ENCODE measurements around the gene CNTN4. TPM values are rescaled to one million over a fixed set of nuclear protein-coding genes. Genes with fewer than 3 reads are reported as not detected.

The CNTN4 gene
- total RNA-seq, 6 donors from 2014 or later = 1.0 to 13.5 (median 6.3) TPM

DNA sequence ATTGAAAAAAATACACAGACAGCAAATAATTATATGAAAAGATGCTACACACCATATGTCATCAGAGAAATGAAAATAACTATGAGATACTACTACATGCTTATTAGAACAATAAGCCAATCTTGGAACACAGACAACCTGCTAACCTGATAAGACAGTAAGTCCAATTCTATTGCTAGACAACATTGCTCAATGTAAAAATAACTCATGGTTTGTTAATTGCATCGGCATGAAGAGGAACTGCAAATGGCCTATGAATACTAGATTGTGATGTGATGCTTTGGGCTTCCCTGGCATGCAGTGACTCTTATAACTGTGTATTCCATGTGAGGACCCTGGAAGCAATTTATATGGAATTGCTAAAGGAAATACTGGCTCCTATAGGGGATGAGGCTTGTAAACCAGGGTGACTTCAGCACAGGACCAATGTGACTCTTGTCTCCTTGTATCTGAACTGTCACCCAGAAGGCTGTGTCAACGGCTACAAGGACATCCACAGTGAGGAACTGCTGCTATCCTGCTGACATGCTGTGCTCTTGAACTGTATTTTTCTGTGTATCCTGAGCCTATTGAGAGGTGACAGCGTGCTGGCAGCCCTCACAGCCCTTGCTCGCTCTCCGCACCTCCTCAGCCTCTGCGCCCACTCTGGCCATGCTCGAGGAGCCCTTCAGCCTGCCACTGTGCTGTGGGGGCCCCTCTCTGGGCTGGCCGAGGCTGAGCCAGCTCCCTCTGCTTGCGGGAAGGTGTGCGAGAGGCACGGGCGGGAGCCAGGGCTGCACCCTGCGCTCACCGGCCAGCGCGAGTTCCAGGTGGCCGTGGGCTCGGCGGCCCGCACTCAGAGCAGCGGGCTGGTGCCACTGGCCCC, 385.7 kb downstream of the CNTN4 start:
- Histone ChIP-seq H3K4me1 (no peaks in the 10 kb centered on the region), H3K27me3 (no peaks in the 10 kb centered on the region), H3K36me3 (no peaks in the 10 kb centered on the region), H3K4me3 (no peak overlapping the region), H3K9me3 (peaks cover 0 to 12% (median 0%) of the 10 kb centered on the region in 4 donors), H3K27ac (no peak overlapping the region)
- ATAC-seq (ENCODE audit: low FRiP score in 2 of 2) (no peak), DNase-seq (no peak)
- 83 to 93% methylated on average over 5 to 16 of the region's 21 CpGs for WGBS, 2 donors
- TF ChIP-seq POLR2AphosphoS5 (IDR thresholded peaks at IDR 0.05) (no peak), EP300 (IDR thresholded peaks at IDR 0.05) (no peak), POLR2A (IDR thresholded peaks at IDR 0.05) (no peak)
- TF ChIP-seq, protein P1, sequence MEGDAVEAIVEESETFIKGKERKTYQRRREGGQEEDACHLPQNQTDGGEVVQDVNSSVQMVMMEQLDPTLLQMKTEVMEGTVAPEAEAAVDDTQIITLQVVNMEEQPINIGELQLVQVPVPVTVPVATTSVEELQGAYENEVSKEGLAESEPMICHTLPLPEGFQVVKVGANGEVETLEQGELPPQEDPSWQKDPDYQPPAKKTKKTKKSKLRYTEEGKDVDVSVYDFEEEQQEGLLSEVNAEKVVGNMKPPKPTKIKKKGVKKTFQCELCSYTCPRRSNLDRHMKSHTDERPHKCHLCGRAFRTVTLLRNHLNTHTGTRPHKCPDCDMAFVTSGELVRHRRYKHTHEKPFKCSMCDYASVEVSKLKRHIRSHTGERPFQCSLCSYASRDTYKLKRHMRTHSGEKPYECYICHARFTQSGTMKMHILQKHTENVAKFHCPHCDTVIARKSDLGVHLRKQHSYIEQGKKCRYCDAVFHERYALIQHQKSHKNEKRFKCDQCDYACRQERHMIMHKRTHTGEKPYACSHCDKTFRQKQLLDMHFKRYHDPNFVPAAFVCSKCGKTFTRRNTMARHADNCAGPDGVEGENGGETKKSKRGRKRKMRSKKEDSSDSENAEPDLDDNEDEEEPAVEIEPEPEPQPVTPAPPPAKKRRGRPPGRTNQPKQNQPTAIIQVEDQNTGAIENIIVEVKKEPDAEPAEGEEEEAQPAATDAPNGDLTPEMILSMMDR (IDR thresholded peaks at IDR 0.05) = no peak

- WGBS, 2 donors = 100% methylated on average over 7 of the region's 21 CpGs; no CpG with 5 or more reads in 1 of the 2 donors
- H3K27me3 ChIP-seq = no peaks in the 10 kb centered on the region
- H3K27ac ChIP-seq = no peak overlapping the region
- no peaks in the 10 kb centered on the region for H3K4me1 ChIP-seq
- peaks cover 0 to 12% (median 0%) of the 10 kb centered on the region in 4 donors for H3K9me3 ChIP-seq
- H3K36me3 ChIP-seq = no peaks in the 10 kb centered on the region
- DNase-seq (peak in 1 of 2 donors; percentile 79), ATAC-seq (ENCODE audit: low FRiP score in 2 of 2) (peak in 1 of 2 donors; percentile 32)
- TF ChIP-seq EP300 (IDR thresholded peaks at IDR 0.05) = no peak
- TF ChIP-seq, protein P1 (IDR thresholded peaks at IDR 0.05) = no peak
- no peak for TF ChIP-seq POLR2A (IDR thresholded peaks at IDR 0.05)
- no peak for TF ChIP-seq POLR2AphosphoS5 (IDR thresholded peaks at IDR 0.05)
- H3K4me3 ChIP-seq = no peak overlapping the region
These were observed 386.3 kb downstream of the CNTN4 start for GRCh38 chr3:2485027-2485375.

DNA sequence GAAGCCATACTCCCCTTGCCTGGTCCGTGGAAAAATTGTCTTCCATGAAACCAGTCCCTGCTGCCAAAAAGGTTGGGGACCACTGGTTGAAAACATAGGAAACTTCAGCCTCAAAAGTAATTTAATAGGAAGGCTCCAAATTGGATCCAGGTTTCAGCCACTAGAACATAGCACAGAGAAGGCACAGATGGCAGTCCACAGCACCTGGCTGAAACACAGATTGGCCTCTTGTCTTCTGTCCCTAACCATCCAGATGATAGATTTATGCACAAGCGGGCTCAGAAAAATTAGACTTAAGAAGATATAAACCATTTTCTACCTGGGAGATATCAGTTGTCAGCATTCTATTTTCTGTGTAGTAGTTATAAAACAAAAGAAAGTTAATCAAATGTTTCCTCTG, 397.1 kb downstream of the CNTN4 start:
- H3K36me3 ChIP-seq = no peaks in the 10 kb centered on the region
- no peaks in the 10 kb centered on the region for H3K9me3 ChIP-seq
- DNase-seq (no peak), ATAC-seq (ENCODE audit: low FRiP score in 2 of 2) (no peak)
- H3K27me3 ChIP-seq = no peaks in the 10 kb centered on the region
- TF ChIP-seq POLR2AphosphoS5 (IDR thresholded peaks at IDR 0.05) = no peak
- TF ChIP-seq, protein P1 (IDR thresholded peaks at IDR 0.05) = no peak
- TF ChIP-seq POLR2A (IDR thresholded peaks at IDR 0.05) = no peak
- TF ChIP-seq EP300 (IDR thresholded peaks at IDR 0.05) = no peak
- no peak overlapping the region for H3K27ac ChIP-seq
- H3K4me3 ChIP-seq = no peak overlapping the region
- no peaks in the 10 kb centered on the region for H3K4me1 ChIP-seq
- WGBS, 2 donors = 81 to 98% methylated on average over 2 of the region's 2 CpGs

GRCh38 chr3:2504912-2505311, 406.2 kb downstream of the CNTN4 start:
- WGBS, 2 donors = 56 to 57% methylated on average over 2 of the region's 2 CpGs
- no peak for ATAC-seq (ENCODE audit: low FRiP score in 2 of 2)
- TF ChIP-seq EP300 (IDR thresholded peaks at IDR 0.05) (no peak), POLR2A (IDR thresholded peaks at IDR 0.05) (no peak)
- TF ChIP-seq, protein P1 (IDR thresholded peaks at IDR 0.05) = no peak

DNA sequence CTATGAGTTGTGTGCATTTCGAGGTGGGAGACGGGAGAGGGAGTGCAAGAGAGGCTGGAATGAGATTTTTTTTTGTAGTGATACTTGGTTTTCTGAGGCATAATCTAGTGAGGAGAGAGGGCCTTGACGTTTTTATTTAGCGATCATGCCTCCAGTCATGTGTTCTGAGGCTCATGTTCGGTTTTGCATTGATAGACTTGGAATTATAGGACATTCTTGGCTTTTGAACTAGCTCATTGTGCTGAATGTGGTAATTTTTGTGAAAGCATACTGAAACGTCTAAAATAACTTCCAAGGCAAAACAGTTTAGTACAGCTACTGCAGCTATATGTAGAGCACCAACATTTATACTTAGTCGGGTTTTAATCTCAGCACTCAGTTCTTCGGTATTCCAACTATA, 408.1 kb downstream of the CNTN4 start:
- no peaks in the 10 kb centered on the region for H3K27me3 ChIP-seq
- TF ChIP-seq POLR2A (IDR thresholded peaks at IDR 0.05) = no peak
- H3K36me3 ChIP-seq = no peaks in the 10 kb centered on the region
- ATAC-seq (ENCODE audit: low FRiP score in 2 of 2) (no peak), DNase-seq (no peak)
- H3K4me3 ChIP-seq = no peak overlapping the region
- 81% methylated on average over 8 of the region's 8 CpGs for WGBS, 2 donors
- no peaks in the 10 kb centered on the region for H3K9me3 ChIP-seq
- H3K4me1 ChIP-seq = no peaks in the 10 kb centered on the region
- no peak overlapping the region for H3K27ac ChIP-seq

More at GRCh38 chr3:2504912-2505311, 406.2 kb downstream of the CNTN4 start:
- no peak for DNase-seq
- H3K4me1 ChIP-seq = no peaks in the 10 kb centered on the region
- H3K4me3 ChIP-seq = no peak overlapping the region
- H3K9me3 ChIP-seq = no peaks in the 10 kb centered on the region
- no peaks in the 10 kb centered on the region for H3K36me3 ChIP-seq
- no peaks in the 10 kb centered on the region for H3K27me3 ChIP-seq
- H3K27ac ChIP-seq = no peak overlapping the region

All from upper lobe of left lung (tissue), 6 donors.